HCT116 (cell line): ENCODE results near the gene SEC16A. TPM values are rescaled to one million over a fixed set of nuclear protein-coding genes. Genes with fewer than 3 reads are reported as not detected.

ENCODE experiments used
- ATAC-seq: fragments of 200-7000 bp; cut with Tn5 transposase; 2 replicates; pipeline ENCODE4 v1.9.1; 2020; ENCODE audit warnings: mild to moderate bottlenecking, moderate library complexity
- BruUV-seq: library from RNA; stranded (reverse); fragments of 400-500 nt; replicated peaks from 2 replicates; lab custom pipeline; 2021; lab: Mats Ljungman, UMichigan
- CTCF ChIA-PET: fragments of 300-600 bp; sonication (Branson Sonifier 250); formaldehyde crosslinking; loops from one replicate; lab custom pipeline; 2021; ENCODE audit warnings: antibody characterized with exemption; lab: Charles Lee
- POLR2A ChIA-PET: fragments of 300-600, 350-600 bp; sonication (Branson Sonifier 250); formaldehyde crosslinking; loops from one replicate; lab custom pipeline; 2021; ENCODE audit warnings: antibody characterized with exemption; lab: Charles Lee
- RAD21 ChIA-PET, 2 experiments: fragments of 300-600 bp; sonication (Branson Sonifier 250); formaldehyde crosslinking; loops; one replicate each; lab custom pipeline; 2023; ENCODE audit warnings: low total read pairs in 2 of 2; ENCODE audit not compliant: uncharacterized antibody in 2 of 2, unreplicated experiment in 2 of 2, low non-redundant PET in 1 of 2; lab: Charles Lee
- DNase-seq: peaks from one replicate; pipeline ENCODE4 v3.0.0-alpha.2; 2010; ENCODE audit warnings: low read depth, low spot score
- H2AFZ ChIP-seq: fragments of 200-600 bp; shearing (Covaris generic), sonication (generic); 2 replicates; pipeline ENCODE4 v1.6.1; 2017; ENCODE audit warnings: low read depth, mixed run types, mixed read lengths, antibody characterized with exemption, low read length; ENCODE audit not compliant: poor library complexity, severe bottlenecking
- H3K27ac ChIP-seq: 2 replicates; pipeline ENCODE4 v1.5.1; 2012; ENCODE audit warnings: low read depth, low read length
- H3K27me3 ChIP-seq: fragments of 200-600 bp; sonication (generic); 2 replicates; pipeline ENCODE4 v1.6.1; 2016; ENCODE audit warnings: mixed run types, low read length, mixed read lengths; ENCODE audit not compliant: insufficient read depth
- H3K36me3 ChIP-seq, 2 experiments: fragments of 200-500 bp in 1 of 2; fragments of 200-600 bp in 1 of 2; sonication (Bioruptor generic) in 1 of 2; sonication (generic) in 1 of 2; 2 replicates each; pipeline versions ENCODE4 v1.5.1 to v1.6.1; 2014 to 2016; ENCODE audit warnings: low read length in 2 of 2, inconsistent platforms in 1 of 2, mixed read lengths in 1 of 2, mixed run types in 1 of 2; ENCODE audit not compliant: insufficient read depth in 2 of 2, control insufficient read depth in 1 of 2
- H3K4me1 ChIP-seq, 2 experiments: fragments of 200-600 bp in 1 of 2; sonication (generic) in 1 of 2; 2 replicates each; pipeline versions ENCODE4 v1.5.1 to v1.6.1; 2012 to 2017; ENCODE audit warnings: low read length in 2 of 2, inconsistent platforms in 1 of 2, mild to moderate bottlenecking in 1 of 2, mixed read lengths in 1 of 2, mixed run types in 1 of 2, moderate library complexity in 1 of 2; ENCODE audit not compliant: insufficient read depth in 2 of 2, control insufficient read depth in 1 of 2
- H3K4me2 ChIP-seq: fragments of 200-600 bp; sonication (generic); 2 replicates; pipeline ENCODE4 v1.6.1; 2017; ENCODE audit warnings: mixed run types, low read length, mixed read lengths
- H3K4me3 ChIP-seq, 2 experiments: fragments of 200-600 bp in 1 of 2; sonication (generic) in 1 of 2; replicated peaks in 1 of 2; 2 replicates each; pipeline ENCODE4 v1.5.1; 2011 to 2016; ENCODE audit warnings: low read length in 2 of 2, control low read depth in 1 of 2, low read depth in 1 of 2, mild to moderate bottlenecking in 1 of 2, mixed read lengths in 1 of 2, mixed run types in 1 of 2
- H3K79me2 ChIP-seq: fragments of 200-600 bp; sonication (generic); 2 replicates; pipeline ENCODE4 v1.6.1; 2017; ENCODE audit warnings: mild to moderate bottlenecking, mixed run types, low read length, moderate library complexity, mixed read lengths; ENCODE audit not compliant: insufficient read depth
- H3K9ac ChIP-seq: fragments of 200-600 bp; sonication (generic); 2 replicates; pipeline ENCODE4 v1.6.1; 2016; ENCODE audit warnings: low read length, mixed read lengths
- H3K9me2 ChIP-seq: fragments of 200-600 bp; sonication (generic), shearing (Covaris generic); 2 replicates; pipeline ENCODE4 v1.6.1; 2017; ENCODE audit warnings: mixed run types, mild to moderate bottlenecking, moderate library complexity; ENCODE audit not compliant: insufficient read depth
- H3K9me3 ChIP-seq, 2 experiments: fragments of 200-500 bp in 1 of 2; fragments of 200-600 bp in 1 of 2; sonication (Bioruptor generic) in 1 of 2; sonication (generic) in 1 of 2; 2 replicates each; pipeline ENCODE4 v1.6.1; 2014 to 2017; ENCODE audit warnings: low read length in 2 of 2, mixed read lengths in 2 of 2, inconsistent platforms in 1 of 2, low read depth in 1 of 2, mild to moderate bottlenecking in 1 of 2, mixed run types in 1 of 2, moderate library complexity in 1 of 2; ENCODE audit not compliant: control insufficient read depth in 1 of 2, insufficient read depth in 1 of 2
- H4K20me1 ChIP-seq: fragments of 200-600 bp; sonication (generic), shearing (Covaris generic); 2 replicates; pipeline ENCODE4 v1.6.1; 2017; ENCODE audit warnings: mixed run types, mild to moderate bottlenecking, moderate library complexity; ENCODE audit not compliant: insufficient read depth
- CBX3 ChIP-seq: IDR thresholded peaks from 2 replicates; pipeline ENCODE4 v1.6.1; 2012; ENCODE audit warnings: low read depth
- CTCF ChIP-seq, 3 experiments: fragments of 200-600 bp in 1 of 3; sonication (generic) in 1 of 3; IDR thresholded peaks in 2 of 3; conservative IDR thresholded peaks in 1 of 3; 2 replicates each; pipeline ENCODE4 v1.5.1; 2012 to 2017; ENCODE audit warnings: low read depth in 2 of 3, low read length in 2 of 3, antibody characterized with exemption in 1 of 3, borderline replicate concordance in 1 of 3, control low read depth in 1 of 3, mild to moderate bottlenecking in 1 of 3, mixed read lengths in 1 of 3, mixed run types in 1 of 3, moderate library complexity in 1 of 3; ENCODE audit not compliant: insufficient read depth in 1 of 3
- EGR1 ChIP-seq: IDR thresholded peaks from 2 replicates; pipeline ENCODE4 v1.6.1; 2012; ENCODE audit warnings: low read depth
- EZH2 ChIP-seq: fragments of 200-600 bp; sonication (generic); IDR thresholded peaks from 2 replicates; pipeline ENCODE4 v1.6.1; 2017; ENCODE audit warnings: antibody characterized with exemption, mixed run types
- JUND ChIP-seq: IDR thresholded peaks from 2 replicates; pipeline ENCODE4 v1.6.1; 2012
- MAX ChIP-seq: IDR thresholded peaks from 2 replicates; pipeline ENCODE4 v1.6.1; 2012
- POLR2A ChIP-seq: IDR thresholded peaks from 2 replicates; pipeline ENCODE4 v1.7.0; 2011; ENCODE audit warnings: borderline replicate concordance; ENCODE audit not compliant: insufficient read depth, insufficient read length; ENCODE audit errors: extremely low read depth
- POLR2AphosphoS5 ChIP-seq: IDR thresholded peaks from 2 replicates; pipeline ENCODE4 v1.6.1; 2011; ENCODE audit warnings: mild to moderate bottlenecking, low read depth, low read length, moderate library complexity
- RAD21 ChIP-seq: IDR thresholded peaks from 2 replicates; pipeline ENCODE4 v1.6.1; 2012; ENCODE audit warnings: low read depth, mild to moderate bottlenecking
- REST ChIP-seq: IDR thresholded peaks from 2 replicates; pipeline ENCODE4 v1.6.1; 2012; ENCODE audit warnings: low read depth
- SIN3A ChIP-seq: IDR thresholded peaks from 2 replicates; pipeline ENCODE4 v1.6.1; 2012; ENCODE audit warnings: low read depth
- SRF ChIP-seq: IDR thresholded peaks from 2 replicates; pipeline ENCODE4 v1.6.1; 2012; ENCODE audit warnings: low read depth
- YY1 ChIP-seq: IDR thresholded peaks from 2 replicates; pipeline ENCODE4 v1.6.1; 2011; ENCODE audit warnings: low read length, low read depth, moderate library complexity, mild to moderate bottlenecking; ENCODE audit not compliant: insufficient replicate concordance; ENCODE audit errors: extremely low read depth
- ZBTB33 ChIP-seq: IDR thresholded peaks from 2 replicates; pipeline ENCODE4 v1.6.1; 2011; ENCODE audit warnings: mild to moderate bottlenecking, low read length, moderate library complexity; ENCODE audit not compliant: insufficient replicate concordance; ENCODE audit errors: extremely low read depth
- ZFX ChIP-seq: fragments of 450-650 bp; IDR thresholded peaks from 2 replicates; pipeline ENCODE4 v1.6.1; 2017
- ZNF274 ChIP-seq: fragments of 200-500 bp; sonication (Bioruptor generic); IDR thresholded peaks from 2 replicates; pipeline ENCODE4 v1.6.1; 2014; ENCODE audit warnings: mild to moderate bottlenecking, low read depth, low read length, inconsistent platforms
- intact Hi-C: fragments of 100-400 bp; cut with micrococcal nuclease; formaldehyde crosslinking; loops from 2 replicates; pipeline ENCODE4 v1.10.0; 2022
- total RNA-seq: library from RNA; stranded (reverse); gene quantifications from one replicate; pipeline ENCODE4 v1.2.1, GENCODE V29; 2021; ENCODE audit not compliant: unreplicated experiment

Gene SEC16A
- total RNA-seq, 1 experiment from 2014 or later, result 49.8 TPM

GRCh38 chr9:136516191-136516654 is 33.4 kb upstream of the SEC16A start:
- Histone ChIP-seq H3K9me2 (no peaks in the 10 kb centered on the region), H2AFZ (no peak overlapping the region), H3K4me2 (no peak overlapping the region), H3K9me3 (no peaks in the 10 kb centered on the region), H4K20me1 (no peaks in the 10 kb centered on the region), H3K36me3 (peaks cover 9 to 31% of the 10 kb centered on the region in 2 experiments; a peak in 3 of 4 replicates), H3K9ac (no peak overlapping the region), H3K27me3 (no peaks in the 10 kb centered on the region), H3K4me3 (no peak overlapping the region), H3K27ac (no peak overlapping the region), H3K79me2 (no peaks in the 10 kb centered on the region), H3K4me1 (no peaks in the 10 kb centered on the region)
- ChIA-PET CTCF (no interaction called here), POLR2A (no interaction called here), RAD21 (no interaction called here)
- intact Hi-C loops, result no loop called here
- TF ChIP-seq EGR1, result no peak
- TF ChIP-seq CBX3, result no peak
- TF ChIP-seq YY1, result no peak
- TF ChIP-seq ZBTB33, result no peak
- no peak for TF ChIP-seq SIN3A
- no peak for TF ChIP-seq RAD21
- TF ChIP-seq POLR2A, result no peak
- no peak for TF ChIP-seq POLR2AphosphoS5
- TF ChIP-seq ZNF274, result no peak
- TF ChIP-seq REST, result no peak
- TF ChIP-seq ZFX, result no peak
- TF ChIP-seq SRF, result no peak
- TF ChIP-seq MAX, result no peak
- TF ChIP-seq EZH2, result no peak
- TF ChIP-seq CTCF (IDR thresholded peaks at IDR 0.05 in 2 of 3, conservative IDR thresholded peaks at IDR 0.05 in 1 of 3; ENCODE audit: borderline replicate concordance in 1 of 3, insufficient read depth in 1 of 3, low read depth in 2 of 3, low read length in 2 of 3), result no peak
- TF ChIP-seq JUND, result no peak
- BruUV-seq, result no TSS peak
- DNase-seq, result no peak
- ATAC-seq, result no peak
